ENCODE data around the gene ZIC2. TPM values are rescaled to one million over a fixed set of nuclear protein-coding genes. Genes with fewer than 3 reads are reported as not detected.
A peak's percentile ranks its signal among the peaks of the same experiment; 100 is the strongest.

The ZIC2 gene
- total and polyA plus RNA-seq, 2 of the 8 experiments (the other 6 are each of a cell fraction or from before 2014, with no cell fraction given): 53.2 to 372 TPM

GRCh38 chr13:99968521-99969452, 12.8 kb upstream of the ZIC2 start:
- H2BK5ac ChIP-seq (ENCODE audit: low read depth, low read length): peak overlapping the region; percentile 85
- peak overlapping the region; percentile 60; the same call in 1 of the 2 replicates for H2BK12ac ChIP-seq (ENCODE audit: low read depth, low read length)
- H2AK5ac ChIP-seq (ENCODE audit: low read depth, low read length): no peak overlapping the region
- H3K23ac ChIP-seq (ENCODE audit: insufficient read length): no peak overlapping the region
- peaks cover 20% of the 10 kb centered on the region for H3K23me2 ChIP-seq (ENCODE audit: low read depth, low read length)
- no peak overlapping the region for H2BK15ac ChIP-seq (ENCODE audit: low read length)
- H3K4me3 ChIP-seq (ENCODE audit: extremely low read depth in 1 of 4, insufficient read depth in 2 of 4, low read depth in 3 of 4, low read length in 4 of 4): peak overlapping the region; percentile 79 to 96 (median 92)
- peak overlapping the region; percentile 73 to 86 (median 79) for H3K9ac ChIP-seq (replicated peaks in 1 of 4; ENCODE audit: extremely low read depth in 1 of 4, low read depth in 3 of 4, low read length in 3 of 4)
- H4K5ac ChIP-seq (ENCODE audit: insufficient read length, low read depth, low read length): peak overlapping the region; percentile 58
- FAIRE-seq (no peak), DNase-seq (ENCODE audit: low read depth in 1 of 2, low spot score in 2 of 2) (no peak)
- H4K8ac ChIP-seq (ENCODE audit: extremely low read depth, insufficient read depth, low read length): peak overlapping the region; percentile 70; the same call in 1 of the 2 replicates
- H3K4ac ChIP-seq (replicated peaks; ENCODE audit: insufficient read length, low read depth, low read length): peak overlapping the region; percentile 99
- H3K36me3 ChIP-seq (ENCODE audit: control insufficient read depth in 2 of 4, insufficient read depth in 4 of 4, low read length in 3 of 4): peaks cover 2 to 58% (median 35%) of the 10 kb centered on the region in 4 experiments; a peak in 7 of 8 replicates
- no peak overlapping the region; the same call in 1 of the 2 replicates for H3K27ac ChIP-seq (ENCODE audit: low read depth, low read length)
- H3K27me3 ChIP-seq (replicated peaks in 1 of 4; ENCODE audit: control insufficient read depth in 3 of 4, extremely low read depth in 1 of 4, insufficient read depth in 3 of 4, low read length in 3 of 4): no peaks in the 10 kb centered on the region
- H2BK120ac ChIP-seq (replicated peaks; ENCODE audit: low read depth, low read length): peak overlapping the region; percentile 84
- no peaks in the 10 kb centered on the region for H3K9me3 ChIP-seq (ENCODE audit: insufficient read depth in 2 of 2, low read depth in 1 of 2, low read length in 1 of 2)
- H3K79me1 ChIP-seq (ENCODE audit: low read depth, low read length): peaks cover 3% of the 10 kb centered on the region; the same call in 1 of the 2 replicates
- no peak overlapping the region for H2AFZ ChIP-seq (ENCODE audit: low read length)
- H2BK20ac ChIP-seq (ENCODE audit: low read length): no peak overlapping the region
- H3K4me2 ChIP-seq (ENCODE audit: insufficient read depth in 1 of 2, low read depth in 2 of 2, low read length in 2 of 2): peak overlapping the region; percentile 81
- H3K18ac ChIP-seq (ENCODE audit: extremely low read depth, low read length): peak overlapping the region; percentile 96
- H4K20me1 ChIP-seq (replicated peaks in 1 of 2; ENCODE audit: control insufficient read depth in 1 of 2, insufficient read depth in 2 of 2, low read length in 2 of 2): peaks cover 20 to 29% of the 10 kb centered on the region in 2 experiments
- H3K56ac ChIP-seq (replicated peaks; ENCODE audit: insufficient read length, low read depth, low read length): peak overlapping the region; percentile 96
- POLR2A ChIA-PET (ENCODE audit: partially characterized antibody): interaction anchor here (1.1 to 5.7 kb wide), 10 partner anchors 9 to 541 kb away, joined by 3 to 98 read pairs (median 12); partner anchors contain the start of gene ZIC2
- 2% methylated on average over 78 of the region's 81 CpGs; no CpG with 5 or more reads in 1 of the 2 experiments for WGBS, 2 experiments (ENCODE audit: extremely low coverage in 1 of 2, insufficient coverage in 1 of 2, insufficient read length in 1 of 2, insufficient replicate concordance in 2 of 2, low coverage in 1 of 2, low lambda C conversion rate in 2 of 2, missing lambda C conversion rate in 1 of 2)
- peaks cover 7 to 16% (median 9%) of the 10 kb centered on the region in 4 experiments for H3K4me1 ChIP-seq (replicated peaks in 1 of 4; ENCODE audit: control insufficient read depth in 3 of 4, insufficient read depth in 4 of 4, low read length in 3 of 4)
- CTCF ChIA-PET (ENCODE audit: partially characterized antibody): interaction anchor here (0.8 to 3.6 kb wide), 5 partner anchors 12 to 311 kb away, joined by 3 to 23 read pairs (median 4); no protein-coding TSS in a partner anchor
- H3K14ac ChIP-seq (ENCODE audit: insufficient read length): peak overlapping the region; percentile 19
- peaks cover 15 to 71% of the 10 kb centered on the region in 2 experiments for H3K79me2 ChIP-seq (ENCODE audit: control insufficient read depth in 1 of 2, insufficient read depth in 2 of 2, low read length in 2 of 2)
- H4K91ac ChIP-seq (replicated peaks; ENCODE audit: insufficient read length, low read length): peak overlapping the region; percentile 97
- TF ChIP-seq TAF1 (IDR thresholded peaks at IDR 0.05; ENCODE audit: low read depth, low read length) (0 out of 2 replicates have a peak, but pooled peaks have one; percentile 23), CHD1 (IDR thresholded peaks at IDR 0.05; ENCODE audit: low read depth, low read length) (no peak), SUZ12 (IDR thresholded peaks at IDR 0.05; ENCODE audit: low read length) (peak; percentile 33; the same call in 1 of the 2 replicates), CHD2 (IDR thresholded peaks at IDR 0.05; ENCODE audit: low read length) (0 out of 2 replicates have a peak, but pooled peaks have one; percentile 4), RFX5 (IDR thresholded peaks at IDR 0.05; ENCODE audit: borderline replicate concordance, low read depth, low read length) (no peak), E2F6 (IDR thresholded peaks at IDR 0.05) (peak; percentile 33; the same call in 1 of the 2 replicates), TCF12 (IDR thresholded peaks at IDR 0.05; ENCODE audit: low read depth, low read length) (no peak), KDM1A (IDR thresholded peaks at IDR 0.05; ENCODE audit: borderline replicate concordance, low read length) (no peak), SIN3A (conservative IDR thresholded peaks at IDR 0.05 in 1 of 2, IDR thresholded peaks at IDR 0.05 in 1 of 2; ENCODE audit: low read depth in 1 of 2, low read length in 2 of 2) (0 out of 4 replicates have a peak, but pooled peaks of 1 of the 2 experiments have one; percentile 17)
